Fibroblast of villous mesenchyme (primary cell): ENCODE data around the gene PSMB1. TPM values are rescaled to one million over a fixed set of nuclear protein-coding genes. Genes with fewer than 3 reads are reported as not detected.

Source experiments
- DNase-seq: peaks from one replicate; pipeline ENCODE4 v3.0.0-alpha.2; 2010; ENCODE audit warnings: low read depth
- H3K4me3 ChIP-seq: 2 replicates; pipeline ENCODE4 v1.5.1; 2011; ENCODE audit warnings: low read depth, mild to moderate bottlenecking, low read length
- total RNA-seq: library from RNA; depleted of rRNA; stranded (reverse); fragments of >200 nt; gene quantifications from 2 replicates; pipeline ENCODE4 v1.2.3, GENCODE V29; 2012
- TF ChIP-seq, protein P1 (sequence below): IDR thresholded peaks from 2 replicates; pipeline ENCODE4 v1.5.1; 2012; ENCODE audit warnings: low read depth, mild to moderate bottlenecking, low read length; ENCODE audit not compliant: insufficient read depth

PSMB1 gene
- total RNA-seq, 1 donor: 370 TPM

- DNase-seq: no peak
- TF ChIP-seq, protein P1, sequence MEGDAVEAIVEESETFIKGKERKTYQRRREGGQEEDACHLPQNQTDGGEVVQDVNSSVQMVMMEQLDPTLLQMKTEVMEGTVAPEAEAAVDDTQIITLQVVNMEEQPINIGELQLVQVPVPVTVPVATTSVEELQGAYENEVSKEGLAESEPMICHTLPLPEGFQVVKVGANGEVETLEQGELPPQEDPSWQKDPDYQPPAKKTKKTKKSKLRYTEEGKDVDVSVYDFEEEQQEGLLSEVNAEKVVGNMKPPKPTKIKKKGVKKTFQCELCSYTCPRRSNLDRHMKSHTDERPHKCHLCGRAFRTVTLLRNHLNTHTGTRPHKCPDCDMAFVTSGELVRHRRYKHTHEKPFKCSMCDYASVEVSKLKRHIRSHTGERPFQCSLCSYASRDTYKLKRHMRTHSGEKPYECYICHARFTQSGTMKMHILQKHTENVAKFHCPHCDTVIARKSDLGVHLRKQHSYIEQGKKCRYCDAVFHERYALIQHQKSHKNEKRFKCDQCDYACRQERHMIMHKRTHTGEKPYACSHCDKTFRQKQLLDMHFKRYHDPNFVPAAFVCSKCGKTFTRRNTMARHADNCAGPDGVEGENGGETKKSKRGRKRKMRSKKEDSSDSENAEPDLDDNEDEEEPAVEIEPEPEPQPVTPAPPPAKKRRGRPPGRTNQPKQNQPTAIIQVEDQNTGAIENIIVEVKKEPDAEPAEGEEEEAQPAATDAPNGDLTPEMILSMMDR: no peak
- peak overlapping the region; percentile 98 for H3K4me3 ChIP-seq
These were observed 2.2 kb upstream of the PSMB1 start for GRCh38 chr6:170555305-170555704.

GRCh38 chr6:170554796-170555137, 1.7 kb upstream of the PSMB1 start:
- DNase-seq: no peak
- TF ChIP-seq, protein P1: no peak
- peak overlapping the region; percentile 98 for H3K4me3 ChIP-seq

DNA sequence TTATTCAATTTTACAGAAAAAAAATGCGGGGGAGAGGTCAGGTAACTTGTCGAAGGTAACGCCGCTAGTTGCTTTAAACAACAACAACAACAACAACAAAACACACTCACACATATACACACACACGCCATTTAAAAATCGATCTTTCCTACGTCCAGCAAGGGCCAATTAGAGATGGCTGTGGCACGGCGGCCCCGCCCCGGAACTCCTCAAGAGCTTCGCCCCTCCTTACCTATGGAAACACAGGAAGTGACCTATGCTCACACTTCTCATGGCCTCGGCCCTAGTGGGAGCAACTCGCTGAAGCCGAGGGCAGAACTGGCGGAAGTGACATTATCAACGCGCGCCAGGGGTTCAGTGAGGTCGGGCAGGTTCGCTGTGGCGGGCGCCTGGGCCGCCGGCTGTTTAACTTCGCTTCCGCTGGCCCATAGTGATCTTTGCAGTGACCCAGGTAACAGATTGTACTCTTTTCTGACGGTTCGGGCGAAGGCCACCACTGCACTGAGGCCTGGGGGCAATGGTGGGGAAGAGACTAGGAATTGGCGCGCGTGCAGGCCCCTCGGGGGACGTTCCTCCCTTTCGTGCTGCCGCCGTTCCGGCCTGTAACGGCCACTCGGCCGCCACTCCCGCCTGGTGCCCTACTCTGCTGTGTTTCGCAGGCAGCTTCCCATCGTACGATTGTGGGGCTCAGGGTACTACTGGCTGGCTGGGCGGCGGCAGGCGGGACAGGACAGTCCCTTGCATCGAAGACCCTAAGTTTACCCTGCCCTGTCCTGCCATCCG, 1.1 kb upstream of the PSMB1 start, which contains the start of gene TBP:
TSS of gene TBP (plus strand) at position 357 of the 783 bp plus-strand sequence. CDS start 2,661 bp downstream, outside the sequence.
- peak; percentile 99 for DNase-seq
- peak within 1 kb of the TSS; percentile 98 for H3K4me3 ChIP-seq
- TF ChIP-seq, protein P1: no peak

DNA sequence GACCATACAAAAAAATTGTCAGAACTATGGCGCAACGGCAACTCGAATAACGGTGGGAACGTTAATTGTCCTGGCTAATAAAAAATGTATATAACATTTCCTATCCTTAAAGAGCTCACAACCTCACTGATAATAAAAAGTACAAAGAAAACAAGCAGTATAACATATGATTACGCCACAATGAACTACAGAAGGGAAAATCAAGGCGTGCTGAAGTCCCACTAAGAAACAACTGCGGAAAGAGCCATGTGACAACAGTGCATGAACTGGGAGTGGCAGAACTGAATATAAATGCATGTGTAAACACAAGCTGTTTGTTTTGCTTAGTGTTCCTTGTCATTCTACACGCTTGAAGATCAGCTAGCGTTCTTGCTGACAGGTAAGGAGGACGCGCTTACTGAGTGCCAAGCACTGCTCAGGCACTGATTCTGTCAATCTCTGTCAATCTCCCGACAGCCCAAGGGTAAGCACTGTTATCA, 466 bp upstream of the PSMB1 start:
- DNase-seq: peak; percentile 75
- H3K4me3 ChIP-seq: peak overlapping the region; percentile 98
- TF ChIP-seq, protein P1: no peak

GRCh38 chr6:170545405-170545804, 7.7 kb downstream of the PSMB1 start:
- H3K4me3 ChIP-seq: no peak overlapping the region
- TF ChIP-seq, protein P1: no peak
- DNase-seq: no peak

DNA sequence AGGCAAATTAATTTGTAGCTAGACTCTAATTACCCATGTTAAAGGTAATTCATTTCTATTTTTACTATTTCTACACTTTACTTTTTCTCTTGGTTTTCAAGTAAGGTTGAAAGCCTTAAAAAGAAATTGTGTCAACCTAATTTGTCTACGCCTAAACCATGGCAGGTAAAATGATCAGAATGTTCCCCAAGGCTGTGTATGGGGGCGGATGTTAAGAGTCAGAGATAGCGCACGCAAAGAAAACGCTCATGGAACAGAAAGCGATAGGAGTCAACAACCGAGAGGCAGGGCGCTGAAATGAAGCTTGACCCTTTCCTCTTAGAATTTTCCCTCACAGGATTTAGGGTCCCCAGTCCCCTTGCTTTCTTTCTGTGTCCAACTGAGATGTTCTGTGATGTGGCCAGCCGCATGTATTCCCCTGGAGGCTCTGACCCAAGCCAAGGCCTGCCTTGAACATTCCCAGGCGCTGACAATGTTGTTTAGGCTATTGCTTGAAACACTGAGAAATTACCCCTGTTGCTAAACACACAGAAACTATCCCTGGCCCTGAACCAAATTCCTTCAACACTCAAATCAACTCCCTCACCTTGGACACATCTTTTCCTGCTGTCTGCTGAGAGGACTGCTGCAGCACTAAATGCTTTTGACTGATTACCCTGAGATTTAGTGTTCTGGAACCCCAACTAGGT, 10.9 kb downstream of the PSMB1 start:
- TF ChIP-seq, protein P1: no peak
- no peak overlapping the region for H3K4me3 ChIP-seq

More for the DNA sequence above, 10.9 kb downstream of the PSMB1 start:
- DNase-seq: peak; percentile 67
